Tibial nerve (tissue), 4 donors: ENCODE data around the gene OTOP3.

Experiments
- CTCF ChIP-seq, 5 experiments: fragments of 200-600 bp in 3 of 5; fragments of 450-650 bp in 2 of 5; sonication (generic) in 3 of 5; IDR thresholded peaks; one replicate each; pipeline ENCODE4 v1.5.1; 2016 to 2019; ENCODE audit warnings: antibody characterized with exemption in 5 of 5, mild to moderate bottlenecking in 3 of 5, moderate library complexity in 2 of 5
- EP300 ChIP-seq, 2 donors: sonication (generic); formaldehyde crosslinking; IDR thresholded peaks; one replicate each; pipeline ENCODE4 v1.6.1; 2017; ENCODE audit warnings: antibody characterized with exemption in 2 of 2, mild to moderate bottlenecking in 1 of 2

- TF ChIP-seq CTCF (IDR thresholded peaks at IDR 0.05) = no peak
- TF ChIP-seq EP300 (IDR thresholded peaks at IDR 0.05) = no peak
Measured at GRCh38 chr17:74954665-74955421, 19.1 kb downstream of the OTOP3 start.
